H9 (cell line): ENCODE measurements around the gene DYNLRB1. TPM values are rescaled to one million over a fixed set of nuclear protein-coding genes. Genes with fewer than 3 reads are reported as not detected.

Source experiments
- DNase-seq: peaks from one replicate; pipeline ENCODE4 v3.0.0-alpha.2; 2017
- H2AFZ ChIP-seq: one replicate; pipeline ENCODE4 v1.6.1; 2013; ENCODE audit warnings: mild to moderate bottlenecking, low read length, control low read depth, moderate library complexity
- H2AK5ac ChIP-seq: 2 replicates; pipeline ENCODE4 v1.6.1; 2013; ENCODE audit warnings: low read length, control low read depth, mixed read lengths; ENCODE audit not compliant: insufficient read length
- H2BK120ac ChIP-seq: one replicate; pipeline ENCODE4 v1.6.1; 2013; ENCODE audit warnings: low read depth, mild to moderate bottlenecking, low read length, control low read depth, inconsistent platforms; ENCODE audit not compliant: poor library complexity, severe bottlenecking
- H2BK12ac ChIP-seq: 2 replicates; pipeline ENCODE4 v1.6.1; 2013; ENCODE audit warnings: low read length, control low read depth, mixed read lengths, low read depth; ENCODE audit not compliant: insufficient read length
- H2BK15ac ChIP-seq: 2 replicates; pipeline ENCODE4 v1.6.1; 2013; ENCODE audit warnings: low read depth, low read length, control low read depth
- H2BK20ac ChIP-seq: one replicate; pipeline ENCODE4 v1.6.1; 2013; ENCODE audit warnings: low read depth, mild to moderate bottlenecking, low read length, control low read depth, inconsistent platforms; ENCODE audit not compliant: poor library complexity, severe bottlenecking
- H2BK5ac ChIP-seq: 2 replicates; pipeline ENCODE4 v1.6.1; 2013; ENCODE audit warnings: low read length, control low read depth, mixed read lengths; ENCODE audit not compliant: insufficient read length
- H3K14ac ChIP-seq: 2 replicates; pipeline ENCODE4 v1.6.1; 2013; ENCODE audit warnings: low read length, control low read depth; ENCODE audit not compliant: insufficient read depth
- H3K18ac ChIP-seq: 2 replicates; pipeline ENCODE4 v1.6.1; 2013; ENCODE audit warnings: low read depth, mild to moderate bottlenecking, mixed read lengths, low read length, control low read depth; ENCODE audit not compliant: insufficient read length
- H3K23ac ChIP-seq: 2 replicates; pipeline ENCODE4 v1.6.1; 2013; ENCODE audit warnings: low read length, control low read depth, mixed read lengths, low read depth; ENCODE audit not compliant: insufficient read length
- H3K23me2 ChIP-seq: 2 replicates; pipeline ENCODE4 v1.6.1; 2013; ENCODE audit warnings: low read depth, mild to moderate bottlenecking, mixed read lengths, low read length, control low read depth; ENCODE audit not compliant: insufficient read length, poor library complexity, severe bottlenecking
- H3K27ac ChIP-seq: 2 replicates; pipeline ENCODE4 v1.5.1; 2013; ENCODE audit warnings: low read length, control low read depth, mixed read lengths, low read depth; ENCODE audit not compliant: insufficient read length
- H3K27me3 ChIP-seq: 2 replicates; pipeline ENCODE4 v1.6.1; 2013; ENCODE audit warnings: low read length, control low read depth, inconsistent platforms; ENCODE audit not compliant: insufficient read depth
- H3K4ac ChIP-seq: 2 replicates; pipeline ENCODE4 v1.6.1; 2013; ENCODE audit warnings: low read depth, mild to moderate bottlenecking, control low read depth, inconsistent platforms, low read length, moderate library complexity
- H3K4me1 ChIP-seq: 2 replicates; pipeline ENCODE4 v1.6.1; 2013; ENCODE audit warnings: low read length, control low read depth, inconsistent platforms; ENCODE audit not compliant: insufficient read depth
- H3K4me2 ChIP-seq: 2 replicates; pipeline ENCODE4 v1.6.1; 2013; ENCODE audit warnings: low read length, control low read depth, mixed read lengths; ENCODE audit not compliant: insufficient read length, insufficient read depth
- H3K56ac ChIP-seq: 2 replicates; pipeline ENCODE4 v1.6.1; 2013; ENCODE audit warnings: low read depth, mild to moderate bottlenecking, mixed read lengths, low read length, control low read depth; ENCODE audit not compliant: insufficient read length
- H3K79me1 ChIP-seq: 2 replicates; pipeline ENCODE4 v1.6.1; 2013; ENCODE audit warnings: low read depth, mild to moderate bottlenecking, moderate library complexity, low read length, control low read depth, inconsistent platforms; ENCODE audit not compliant: insufficient read depth, poor library complexity, severe bottlenecking
- H3K79me2 ChIP-seq: 2 replicates; pipeline ENCODE4 v1.6.1; 2013; ENCODE audit warnings: low read length, control low read depth, inconsistent platforms; ENCODE audit not compliant: insufficient read depth
- H3K9ac ChIP-seq: 2 replicates; pipeline ENCODE4 v1.6.1; 2013; ENCODE audit warnings: low read length, control low read depth, mixed read lengths; ENCODE audit not compliant: insufficient read length; ENCODE audit errors: extremely low read depth
- H3K9me3 ChIP-seq: one replicate; pipeline ENCODE4 v1.6.1; 2013; ENCODE audit warnings: low read depth, low read length, inconsistent platforms; ENCODE audit not compliant: control insufficient read depth
- H3T11ph ChIP-seq: one replicate; pipeline ENCODE4 v1.6.1; 2013; ENCODE audit warnings: mild to moderate bottlenecking, low read length, control low read depth, inconsistent platforms
- H4K20me1 ChIP-seq: one replicate; pipeline ENCODE4 v1.6.1; 2013; ENCODE audit not compliant: control insufficient read depth, insufficient read length, insufficient read depth
- H4K5ac ChIP-seq: 2 replicates; pipeline ENCODE4 v1.6.1; 2013; ENCODE audit warnings: low read depth, mild to moderate bottlenecking, mixed read lengths, low read length, control low read depth; ENCODE audit not compliant: insufficient read length
- H4K8ac ChIP-seq: replicated peaks from 2 replicates; pipeline ENCODE4 v1.6.1; 2013; ENCODE audit warnings: low read length, control low read depth, mixed read lengths, low read depth; ENCODE audit not compliant: insufficient read length
- H4K91ac ChIP-seq: 2 replicates; pipeline ENCODE4 v1.6.1; 2013; ENCODE audit warnings: low read depth, mild to moderate bottlenecking, moderate library complexity, mixed read lengths, low read length, control low read depth; ENCODE audit not compliant: insufficient read length
- H3K27ac Mint-ChIP-seq, 3 experiments: 2 replicates in 2 of 3; 3 replicates in 1 of 3; pipeline ENCODE4 v1.8.0; 2020 to 2021; ENCODE audit warnings: mixed read lengths in 3 of 3, mild to moderate bottlenecking in 1 of 3, moderate library complexity in 1 of 3
- H3K27me3 Mint-ChIP-seq: 2 replicates; pipeline ENCODE4 v1.8.0; 2021; ENCODE audit warnings: low read depth, mild to moderate bottlenecking, moderate library complexity, mixed read lengths
- H3K36me3 Mint-ChIP-seq, 3 experiments: 2 replicates in 2 of 3; 3 replicates in 1 of 3; pipeline ENCODE4 v1.8.0; 2020 to 2021; ENCODE audit warnings: low read depth in 3 of 3, mixed read lengths in 3 of 3; ENCODE audit not compliant: insufficient read depth in 1 of 3
- H3K4me1 Mint-ChIP-seq, 2 experiments: 2 replicates each; pipeline ENCODE4 v1.8.0; 2020; ENCODE audit warnings: mixed read lengths in 2 of 2
- H3K4me3 Mint-ChIP-seq, 2 experiments: 2 replicates in 1 of 2; 3 replicates in 1 of 2; pipeline ENCODE4 v1.8.0; 2020 to 2021; ENCODE audit warnings: mild to moderate bottlenecking in 2 of 2, mixed read lengths in 2 of 2, moderate library complexity in 1 of 2
- H3K9me3 Mint-ChIP-seq, 2 experiments: 2 replicates in 1 of 2; 3 replicates in 1 of 2; pipeline ENCODE4 v1.8.0; 2020; ENCODE audit warnings: mild to moderate bottlenecking in 2 of 2, mixed read lengths in 2 of 2, moderate library complexity in 1 of 2
- CTCF ChIP-seq: fragments of 200-600 bp; sonication (generic); conservative IDR thresholded peaks from 3 replicates; pipeline ENCODE4 v1.8.0; 2021; ENCODE audit warnings: antibody characterized with exemption, mild to moderate bottlenecking
- whole genome bisulfite sequencing: extraction: QIAGEN DNeasy Blood & Tissue Kit; methylation state at CpG from one replicate; pipeline ENCODE4 v1.1.7; 2013; ENCODE audit warnings: missing lambda C conversion rate, low lambda C conversion rate, mixed read lengths; ENCODE audit not compliant: insufficient read length; ENCODE audit errors: extremely low coverage; 5-methylcytosine and 5-hydroxymethylcytosine counted together
- total RNA-seq: library from RNA; stranded (reverse); gene quantifications from 2 replicates; pipeline ENCODE4 v1.2.1, GENCODE V29; 2021

The DYNLRB1 gene
- total RNA-seq, 1 experiment from 2014 or later: 200 TPM

- Histone ChIP-seq H2BK15ac (no peak overlapping the region), H3K9ac (no peak overlapping the region), H3K18ac (no peak overlapping the region), H3K79me2 (no peaks in the 10 kb centered on the region), H3K9me3 (no peaks in the 10 kb centered on the region), H3K4me1 (no peaks in the 10 kb centered on the region), H2AFZ (no peak overlapping the region), H2AK5ac (no peak overlapping the region), H3K4ac (no peak overlapping the region), H2BK5ac (no peak overlapping the region), H3K4me2 (no peak overlapping the region), H2BK12ac (no peak overlapping the region), H3K23me2 (peaks cover 3% of the 10 kb centered on the region), H4K91ac (no peak overlapping the region), H3K27me3 (no peaks in the 10 kb centered on the region; the same call in 1 of the 2 replicates), H2BK120ac (no peak overlapping the region), H3T11ph (no peak overlapping the region), H4K8ac (no peak overlapping the region), H4K5ac (no peak overlapping the region), H3K23ac (no peak overlapping the region), H2BK20ac (no peak overlapping the region), H4K20me1 (no peaks in the 10 kb centered on the region), H3K79me1 (no peaks in the 10 kb centered on the region), H3K27ac (no peak overlapping the region), H3K14ac (no peak overlapping the region), H3K56ac (no peak overlapping the region)
- no peak for DNase-seq
- no CpG with 5 or more reads among the region's 16 CpGs for WGBS
- H3K27me3 Mint-ChIP-seq: peaks cover 9% of the 10 kb centered on the region
- H3K9me3 Mint-ChIP-seq: peaks cover 0 to 1% of the 10 kb centered on the region in 2 experiments; a peak in 1 of 5 replicates
- H3K36me3 Mint-ChIP-seq: peaks cover 16 to 43% (median 28%) of the 10 kb centered on the region in 3 experiments; a peak in 6 of 7 replicates
- no peak for TF ChIP-seq CTCF
- peaks cover 15 to 16% of the 10 kb centered on the region in 2 experiments for H3K4me1 Mint-ChIP-seq
- no peak overlapping the region for H3K27ac Mint-ChIP-seq
- no peak overlapping the region for H3K4me3 Mint-ChIP-seq
Observed at GRCh38 chr20:34541917-34542316, 25.7 kb downstream of the DYNLRB1 start.
